NCI-H510A treated with DMSO at 0.1 percent for 48 hours (cell line): ENCODE measurements around the gene SIM2.

Experiments
- DNase-seq: peaks from one replicate; lab custom pipeline; 2025; lab: John Stamatoyannopoulos, UW

The SIM2 gene

DNA sequence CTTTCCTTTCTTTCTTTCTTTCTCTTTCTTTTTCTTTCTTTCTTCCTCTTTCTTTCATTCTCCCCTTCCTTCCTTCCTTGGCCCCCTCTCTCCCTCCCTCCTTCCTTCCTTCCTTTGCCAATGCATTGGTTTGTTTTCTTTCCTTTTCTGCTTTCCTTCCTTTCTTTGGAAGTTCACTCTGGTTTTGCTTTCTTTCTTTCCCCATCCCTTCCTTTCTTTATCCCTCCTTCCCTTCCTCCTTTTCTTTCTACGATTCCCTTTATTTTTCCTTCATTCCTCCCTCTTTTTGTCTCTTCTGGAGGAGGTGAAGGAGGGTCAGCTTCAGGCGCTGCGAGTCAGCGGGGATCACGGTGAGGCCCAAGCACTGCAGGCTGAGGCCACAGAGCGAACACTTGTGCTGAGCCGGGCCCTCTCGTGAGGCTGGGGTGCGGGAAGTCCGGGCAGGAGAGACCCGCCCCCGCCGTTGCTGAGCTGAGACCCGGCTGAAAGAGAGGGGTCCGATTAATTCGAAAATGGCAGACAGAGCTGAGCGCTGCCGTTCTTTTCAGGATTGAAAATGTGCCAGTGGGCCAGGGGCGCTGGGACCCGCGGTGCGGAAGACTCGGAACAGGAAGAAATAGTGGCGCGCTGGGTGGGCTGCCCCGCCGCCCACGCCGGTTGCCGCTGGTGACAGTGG lies 1.5 kb downstream of the SIM2 start:
- no peak for DNase-seq

DNA sequence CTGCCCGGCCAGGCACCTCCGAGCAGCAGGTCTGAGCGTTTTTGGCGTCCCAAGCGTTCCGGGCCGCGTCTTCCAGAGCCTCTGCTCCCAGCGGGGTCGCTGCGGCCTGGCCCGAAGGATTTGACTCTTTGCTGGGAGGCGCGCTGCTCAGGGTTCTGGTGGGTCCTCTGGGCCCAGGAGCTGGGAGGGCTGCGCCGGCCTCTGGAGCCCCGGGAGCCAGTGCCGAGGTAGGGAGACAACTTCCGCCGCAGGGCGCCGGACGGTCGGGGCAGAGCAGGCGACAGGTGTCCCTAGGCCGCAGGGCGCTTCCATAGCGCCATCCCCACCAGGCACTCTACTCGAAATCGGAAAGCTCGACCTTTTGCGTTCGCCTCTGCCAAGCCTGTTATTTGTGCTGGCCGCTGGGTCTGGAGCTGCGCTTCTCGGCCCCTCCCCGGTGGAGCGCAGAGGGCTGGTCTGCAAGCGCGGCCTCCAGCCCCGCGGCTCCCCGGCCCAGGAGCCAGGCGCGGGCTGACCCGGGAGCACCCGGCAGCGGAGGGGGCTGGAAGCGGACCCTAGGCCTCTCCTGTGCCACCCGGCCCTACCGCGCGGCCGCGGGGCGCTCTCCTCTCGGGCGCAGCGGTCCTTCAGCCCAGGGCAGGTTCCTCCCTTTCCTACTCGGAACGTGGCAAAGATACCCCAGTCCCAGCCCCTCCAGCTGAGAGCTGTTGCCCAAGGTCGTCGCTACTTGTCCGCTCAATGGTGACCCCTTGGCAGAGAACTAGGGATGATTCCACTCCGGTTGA lies 2.2 kb downstream of the SIM2 start:
- DNase-seq = no peak

DNA sequence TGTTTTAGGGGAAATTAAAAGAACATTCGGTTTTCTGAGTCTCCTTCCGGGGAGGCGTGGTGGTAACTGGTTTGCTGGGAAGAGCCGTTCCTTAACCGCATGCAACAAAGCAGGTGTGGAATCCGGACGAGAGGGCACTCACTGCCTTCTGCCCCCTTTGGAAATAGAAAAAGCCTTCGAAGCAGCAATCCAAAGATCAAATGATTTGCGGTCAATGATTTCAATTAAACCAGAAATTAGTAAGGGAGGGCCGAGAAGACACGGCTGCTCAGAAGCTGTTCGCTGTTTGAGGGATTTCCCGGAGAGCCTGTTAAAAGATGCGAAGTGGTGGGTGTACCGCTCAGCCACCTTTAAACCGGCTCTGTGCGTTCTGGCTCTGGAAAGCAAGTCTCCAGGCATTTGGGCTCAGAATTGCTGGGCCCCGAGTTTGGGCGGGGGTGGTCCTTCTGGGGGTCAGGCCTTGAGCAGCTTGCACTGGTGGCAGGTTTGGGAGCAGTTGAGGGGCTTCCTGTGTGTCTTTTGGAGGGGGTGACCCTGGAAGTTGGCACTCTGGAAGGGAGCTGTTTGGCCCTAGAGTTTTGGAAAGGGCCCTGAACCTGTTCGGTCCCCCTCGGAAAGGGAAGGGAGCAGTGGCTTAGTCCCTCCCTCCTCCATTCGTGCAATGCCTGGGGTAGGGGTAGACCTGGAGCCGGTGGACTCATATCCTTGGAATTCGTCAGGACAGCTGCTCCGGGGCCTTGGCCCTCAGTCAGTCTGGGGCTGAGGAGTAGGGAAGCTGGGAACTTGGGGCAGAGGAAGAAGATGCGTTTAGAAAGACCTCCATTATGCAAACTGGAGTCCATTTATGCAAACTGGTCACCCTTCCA lies 3.1 kb downstream of the SIM2 start:
- no peak for DNase-seq

DNA sequence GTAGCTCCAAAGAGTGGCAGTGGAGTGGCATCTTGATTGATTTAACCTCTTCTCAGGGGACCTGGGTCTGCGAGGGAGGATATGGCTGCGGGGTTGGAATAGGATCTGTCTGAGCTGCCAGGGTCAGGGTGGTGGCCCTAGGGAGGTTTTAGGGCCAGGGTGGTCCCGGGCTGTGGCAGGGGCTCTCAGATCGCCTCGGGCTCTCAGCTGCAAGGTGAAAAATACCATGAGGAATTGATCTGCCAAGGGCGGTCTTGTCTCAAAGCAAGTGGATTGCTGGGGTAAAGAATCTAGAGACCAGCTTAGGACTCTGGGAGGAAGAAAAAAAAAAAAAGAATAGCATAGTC lies 3.7 kb downstream of the SIM2 start:
- DNase-seq = no peak

DNA sequence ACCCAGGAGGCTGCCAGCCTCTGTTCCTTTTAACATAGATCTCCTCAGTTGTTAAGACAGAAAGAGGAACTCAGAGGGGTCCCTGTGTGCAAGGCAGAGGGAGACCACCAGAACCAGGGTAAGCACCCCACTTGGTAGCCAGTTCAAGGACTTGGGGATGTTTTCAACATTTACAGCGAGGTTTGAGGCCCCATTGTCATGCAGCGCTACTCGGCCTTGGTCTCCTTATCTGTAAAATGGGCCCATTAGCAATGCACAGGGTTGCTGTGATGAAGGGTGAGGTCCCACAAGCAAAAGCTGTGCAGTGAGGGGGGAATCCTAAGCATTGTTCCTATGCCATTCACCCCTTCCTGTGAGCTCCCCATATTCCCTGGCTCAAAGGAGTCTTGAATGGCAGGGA lies 4.2 kb downstream of the SIM2 start:
- no peak for DNase-seq

DNA sequence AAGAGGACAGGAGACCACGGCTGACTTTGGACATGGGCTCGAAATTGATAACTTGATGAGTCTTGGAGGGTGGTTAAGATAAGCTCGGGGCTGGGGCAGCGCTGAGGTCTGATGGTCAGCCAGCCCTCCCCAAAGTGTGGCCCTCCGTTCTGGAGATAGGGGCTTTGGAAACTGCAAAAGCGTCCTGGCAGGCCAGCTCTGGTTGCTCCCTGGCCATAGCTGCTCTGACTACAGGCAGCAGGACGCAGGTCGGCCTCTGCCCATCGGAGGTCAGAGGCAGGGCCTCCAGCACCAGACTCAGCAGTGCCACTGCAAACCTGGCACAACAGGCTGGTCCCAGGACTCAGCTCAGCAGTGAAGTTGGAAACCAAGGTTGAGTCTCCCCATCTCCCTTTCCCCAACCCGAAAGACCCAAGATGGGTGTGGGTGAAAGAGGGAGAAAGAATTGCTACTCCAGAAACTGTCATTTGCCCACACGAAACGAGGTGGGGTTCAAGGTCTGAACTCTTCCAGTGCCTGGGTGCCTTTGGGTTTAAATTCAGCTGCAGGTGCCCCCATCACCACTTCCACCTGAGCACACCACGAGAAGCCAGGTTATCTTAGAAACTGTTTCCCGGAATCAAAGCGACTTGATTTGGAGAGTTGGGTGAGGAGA lies 4.8 kb downstream of the SIM2 start:
- no peak for DNase-seq

DNA sequence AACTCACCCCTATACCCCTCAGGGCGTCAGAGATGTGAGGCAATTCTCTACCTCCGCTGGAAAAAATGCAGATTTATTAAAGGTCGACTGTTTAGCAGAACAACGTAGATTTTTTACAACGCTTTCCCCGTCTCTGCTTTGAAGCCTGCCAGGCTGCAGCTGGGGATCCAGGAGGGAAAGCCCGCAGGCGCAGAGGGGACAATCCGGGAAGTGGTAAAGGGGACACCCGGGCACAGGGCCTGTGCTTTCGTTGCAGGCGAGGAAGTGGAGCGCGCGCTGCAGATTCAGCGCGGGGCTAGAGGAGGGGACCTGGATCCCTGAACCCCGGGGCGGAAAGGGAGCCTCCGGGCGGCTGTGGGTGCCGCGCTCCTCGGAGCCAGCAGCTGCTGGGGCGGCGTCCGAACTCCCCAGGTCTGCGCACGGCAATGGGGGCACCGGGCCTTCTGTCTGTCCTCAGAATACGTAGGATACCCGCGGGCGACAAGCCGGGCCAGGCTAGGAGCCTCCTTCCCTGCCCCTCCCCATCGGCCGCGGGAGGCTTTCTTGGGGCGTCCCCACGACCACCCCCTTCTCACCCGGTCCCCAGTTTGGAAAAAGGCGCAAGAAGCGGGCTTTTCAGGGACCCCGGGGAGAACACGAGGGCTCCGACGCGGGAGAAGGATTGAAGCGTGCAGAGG lies 5.5 kb downstream of the SIM2 start:
- no peak for DNase-seq

DNA sequence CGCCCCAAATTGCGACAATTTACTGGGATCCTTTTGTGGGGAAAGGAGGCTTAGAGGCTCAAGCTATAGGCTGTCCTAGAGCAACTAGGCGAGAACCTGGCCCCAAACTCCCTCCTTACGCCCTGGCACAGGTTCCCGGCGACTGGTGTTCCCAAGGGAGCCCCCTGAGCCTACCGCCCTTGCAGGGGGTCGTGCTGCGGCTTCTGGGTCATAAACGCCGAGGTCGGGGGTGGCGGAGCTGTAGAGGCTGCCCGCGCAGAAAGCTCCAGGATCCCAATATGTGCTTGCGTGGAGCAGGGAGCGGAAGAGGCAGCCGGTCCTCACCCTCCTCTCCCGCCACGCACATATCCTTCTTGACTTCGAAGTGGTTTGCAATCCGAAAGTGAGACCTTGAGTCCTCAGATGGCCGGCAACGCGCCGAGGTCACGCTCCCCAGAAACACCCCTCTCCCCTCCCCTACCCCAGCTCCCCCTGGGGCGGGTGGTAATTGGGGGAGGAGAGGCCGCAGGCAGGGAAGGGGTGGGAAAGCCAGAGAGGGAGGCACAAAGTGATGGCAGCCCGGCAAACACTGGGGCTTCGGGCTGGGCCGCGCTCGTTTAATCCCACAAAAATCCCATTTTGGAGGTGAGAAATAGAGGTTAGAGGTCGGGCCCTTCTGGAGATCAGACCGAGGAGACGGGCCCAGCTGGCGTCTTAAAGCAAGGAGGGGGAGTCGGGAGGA lies 6.2 kb downstream of the SIM2 start:
- DNase-seq = no peak

DNA sequence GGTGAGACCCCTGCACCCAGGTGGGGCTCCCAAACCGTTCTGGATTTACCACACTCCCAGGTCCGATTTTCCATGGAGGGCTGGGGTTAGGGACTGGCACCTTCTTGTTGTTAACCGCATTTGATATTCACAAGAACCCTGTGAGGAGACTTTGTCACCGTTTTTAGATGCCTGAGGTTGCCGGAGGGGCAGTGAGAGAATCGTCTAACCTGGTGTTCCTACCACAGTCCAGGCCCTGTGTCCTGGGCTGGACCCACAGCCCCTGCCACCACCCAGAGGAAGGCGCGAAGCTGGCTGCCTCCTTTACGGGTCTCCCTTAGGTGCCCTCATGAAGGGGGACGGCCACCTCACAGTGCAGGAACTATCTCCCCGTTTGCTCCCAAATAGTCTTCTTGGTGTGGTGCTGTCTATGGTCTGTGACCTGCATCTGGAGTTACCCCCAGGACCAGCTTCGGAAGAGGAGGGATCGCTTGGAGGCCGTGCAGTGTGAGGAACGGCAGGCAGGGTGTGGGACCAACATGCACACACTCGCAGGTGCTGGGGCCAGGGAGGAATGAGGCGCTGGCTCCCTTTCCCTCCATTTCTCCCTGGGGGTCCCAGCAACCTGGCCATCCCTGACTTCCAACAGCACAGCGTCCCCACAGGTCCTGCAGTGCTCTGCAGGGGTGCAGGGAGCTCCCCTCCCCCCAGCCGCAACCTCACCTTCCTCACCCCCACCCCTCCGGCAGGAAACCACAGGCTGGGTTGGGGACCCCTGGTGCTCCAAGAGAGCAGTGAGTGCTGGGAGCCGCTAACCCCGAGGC lies 7.0 kb downstream of the SIM2 start:
- DNase-seq = no peak

DNA sequence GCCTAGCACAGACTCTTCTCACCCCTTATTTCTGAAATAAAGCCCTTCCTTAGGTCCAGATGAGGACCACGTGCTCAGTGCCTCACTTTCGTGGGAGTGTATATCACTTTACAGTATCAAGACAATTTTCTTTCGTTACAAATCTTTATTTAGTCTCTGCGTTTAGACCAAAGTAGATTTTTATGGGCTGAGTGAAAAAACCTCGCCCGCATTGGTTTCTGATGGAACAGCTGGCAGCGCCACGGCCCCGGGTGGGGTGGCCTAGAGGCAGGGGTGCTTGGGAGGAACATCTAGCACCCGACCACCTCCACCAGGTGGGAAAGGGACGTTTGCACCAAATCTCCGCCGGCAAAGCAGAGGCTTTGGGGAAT lies 7.6 kb downstream of the SIM2 start:
- DNase-seq = no peak

DNA sequence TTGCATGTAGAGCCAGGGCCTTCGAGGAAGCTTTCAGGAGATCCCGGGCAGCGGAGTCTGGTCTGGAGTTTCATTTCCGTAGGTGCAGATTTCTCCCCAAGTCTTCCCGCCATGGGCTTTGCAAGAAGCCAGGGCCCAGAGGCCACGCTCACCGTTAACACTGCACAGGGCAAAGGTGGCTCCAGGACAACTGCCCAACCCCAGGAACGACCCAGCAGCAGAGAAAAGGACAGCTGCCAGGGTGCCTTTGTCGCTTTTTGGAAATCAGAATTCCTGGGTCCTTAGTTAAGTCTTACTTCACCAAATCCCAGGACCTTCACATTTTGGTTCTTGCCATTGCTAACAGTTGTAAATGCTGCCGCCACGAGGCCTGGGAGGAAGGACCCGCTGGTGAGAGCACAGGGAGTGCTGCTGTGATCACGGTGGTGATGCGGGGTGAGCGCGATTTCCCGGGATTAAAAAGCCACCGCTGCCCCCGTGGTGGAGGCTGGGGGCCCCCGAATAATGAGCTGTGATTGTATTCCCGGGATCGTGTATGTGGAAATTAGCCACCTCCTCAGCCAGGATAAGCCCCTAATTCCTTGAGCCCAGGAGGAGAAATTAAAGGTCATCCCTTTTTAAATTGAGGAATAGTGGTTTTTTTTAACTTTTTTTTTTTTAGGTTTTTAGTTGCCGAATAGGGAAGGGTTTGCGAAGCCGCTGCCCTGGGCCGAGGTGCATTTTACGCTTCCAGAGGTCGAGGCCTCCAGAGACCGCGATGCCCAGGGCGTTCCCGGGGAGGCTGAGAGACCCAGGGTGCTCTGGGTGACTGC lies 8.2 kb downstream of the SIM2 start:
- peak; percentile 13 for DNase-seq

DNA sequence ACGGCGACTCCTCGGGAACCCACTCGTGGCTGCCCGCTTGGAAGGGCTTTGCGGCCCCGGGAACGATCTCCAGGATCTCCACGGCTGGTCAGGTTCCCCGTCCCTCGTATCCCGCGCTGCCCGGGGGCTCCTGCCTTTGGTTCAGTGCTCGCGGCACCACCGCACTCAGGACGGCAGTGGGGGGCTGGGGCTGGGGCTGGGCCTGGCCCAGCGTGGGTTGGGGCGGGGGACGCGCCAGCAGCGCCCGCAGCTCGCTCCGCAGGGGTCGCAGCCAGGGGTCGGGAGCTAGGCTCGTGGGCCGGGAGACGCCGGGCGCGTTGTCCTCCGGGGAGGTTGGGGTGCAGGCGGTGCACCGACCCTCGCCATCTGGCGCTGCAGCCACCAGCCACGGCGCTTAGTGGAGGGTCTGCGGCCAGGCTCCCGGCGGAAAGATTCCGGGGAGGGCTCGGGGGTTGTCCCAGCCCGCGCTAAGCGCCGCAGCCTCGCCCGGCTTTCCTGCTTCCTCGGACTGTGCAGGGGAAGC lies 8.9 kb downstream of the SIM2 start:
- DNase-seq = no peak

DNA sequence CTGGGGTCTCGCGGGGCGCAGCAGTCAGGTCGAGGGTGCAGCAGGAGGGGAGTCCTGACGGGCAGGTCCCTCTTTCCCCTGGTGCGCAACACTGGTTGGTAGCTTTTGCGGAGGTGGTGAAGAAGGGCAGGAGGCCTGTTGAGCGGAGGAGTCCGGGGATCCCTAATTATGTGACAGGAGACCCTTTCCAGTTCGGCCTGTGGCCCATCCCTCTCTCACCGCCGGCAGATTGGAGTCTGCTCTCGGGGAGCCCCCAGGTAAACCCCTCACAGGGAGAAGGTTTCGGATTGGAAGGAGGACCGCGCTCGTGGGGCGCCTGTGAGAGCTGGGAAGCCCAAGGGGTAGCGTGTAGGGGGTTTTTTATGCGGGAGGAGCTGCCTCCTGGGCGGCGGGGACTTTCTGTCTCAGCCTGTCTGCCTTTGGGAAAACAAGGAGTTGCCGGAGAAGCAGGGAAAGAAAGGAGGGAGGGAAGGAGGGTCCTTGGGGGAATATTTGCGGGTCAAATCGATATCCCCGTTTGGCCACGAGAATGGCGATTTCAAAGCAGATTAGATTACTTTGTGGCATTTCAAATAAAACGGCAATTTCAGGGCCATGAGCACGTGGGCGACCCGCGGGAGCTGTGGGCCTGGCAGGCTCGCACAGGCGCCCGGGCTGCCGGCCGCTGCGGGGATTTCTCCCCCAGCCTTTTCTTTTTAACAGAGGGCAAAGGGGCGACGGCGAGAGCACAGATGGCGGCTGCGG lies 9.5 kb downstream of the SIM2 start:
- DNase-seq = no peak

DNA sequence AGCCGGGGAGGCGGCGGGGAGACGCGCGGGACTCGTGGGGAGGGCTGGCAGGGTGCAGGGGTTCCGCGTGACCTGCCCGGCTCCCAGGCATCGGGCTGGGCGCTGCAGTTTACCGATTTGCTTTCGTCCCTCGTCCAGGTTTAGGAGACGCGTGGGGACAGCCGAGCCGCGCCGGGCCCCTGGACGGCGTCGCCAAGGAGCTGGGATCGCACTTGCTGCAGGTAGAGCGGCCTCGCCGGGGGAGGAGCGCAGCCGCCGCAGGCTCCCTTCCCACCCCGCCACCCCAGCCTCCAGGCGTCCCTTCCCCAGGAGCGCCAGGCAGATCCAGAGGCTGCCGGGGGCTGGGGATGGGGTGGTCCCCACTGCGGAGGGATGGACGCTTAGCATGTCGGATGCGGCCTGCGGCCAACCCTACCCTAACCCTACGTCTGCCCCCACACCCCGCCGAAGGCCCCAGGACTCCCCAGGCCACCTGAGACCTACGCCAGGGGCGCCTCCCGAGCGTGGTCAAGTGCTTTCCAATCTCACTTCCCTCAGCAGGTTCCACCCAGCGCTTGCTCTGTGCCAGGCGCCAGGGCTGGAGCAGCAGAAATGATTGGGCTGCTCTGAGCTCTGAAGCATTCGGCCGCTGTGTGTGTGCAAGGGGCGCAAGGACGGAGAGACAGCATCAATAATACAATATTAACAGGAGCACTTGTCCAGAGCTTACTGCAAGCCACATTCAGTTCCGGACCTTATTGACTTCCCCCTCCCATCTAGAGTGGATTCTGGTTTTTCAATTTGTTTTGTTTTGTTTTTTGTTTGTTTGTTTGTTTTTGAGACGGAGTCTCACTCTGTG lies 10.3 kb downstream of the SIM2 start:
- no peak for DNase-seq

DNA sequence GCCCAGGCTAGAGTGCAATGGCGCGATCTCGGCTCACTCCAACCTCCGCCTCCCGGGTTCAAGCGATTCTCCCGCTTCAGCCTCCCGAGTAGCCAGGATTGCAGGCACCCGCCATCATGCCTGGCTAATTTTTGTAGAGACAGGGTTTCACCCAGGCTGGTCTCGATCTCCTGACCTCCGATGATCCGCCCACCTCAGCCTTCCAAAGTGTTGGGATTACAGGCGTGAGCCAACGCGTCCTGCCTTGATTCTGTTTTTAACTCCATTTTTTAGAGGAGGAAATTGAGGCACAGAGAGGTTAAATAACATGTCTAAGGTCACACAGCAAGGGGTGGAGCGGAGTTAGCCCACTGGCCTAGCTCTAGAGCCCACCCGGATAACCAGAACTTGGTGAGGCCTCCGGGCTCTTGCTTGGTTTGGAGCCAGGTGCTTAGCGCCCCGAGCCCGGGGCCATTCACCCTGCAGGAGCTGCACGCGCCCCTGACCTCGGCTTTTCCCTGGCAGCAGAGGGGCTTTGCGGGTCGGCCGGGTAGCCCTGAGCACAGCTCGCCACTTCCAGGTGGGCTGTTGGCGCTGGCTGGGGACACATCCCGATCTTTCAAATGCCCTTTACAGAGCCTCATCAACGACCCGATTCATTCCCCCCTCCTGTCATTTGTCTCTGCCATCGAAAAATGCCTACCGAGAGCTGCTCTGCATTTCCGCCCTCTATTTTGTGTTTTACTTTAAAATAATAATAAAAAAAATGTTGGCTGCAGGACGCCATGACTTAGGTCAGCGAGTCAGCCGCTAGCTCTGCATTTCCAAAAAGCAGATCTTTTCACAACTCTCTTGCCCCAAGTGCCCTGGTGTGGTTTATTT lies 11.2 kb downstream of the SIM2 start:
- no peak for DNase-seq

DNA sequence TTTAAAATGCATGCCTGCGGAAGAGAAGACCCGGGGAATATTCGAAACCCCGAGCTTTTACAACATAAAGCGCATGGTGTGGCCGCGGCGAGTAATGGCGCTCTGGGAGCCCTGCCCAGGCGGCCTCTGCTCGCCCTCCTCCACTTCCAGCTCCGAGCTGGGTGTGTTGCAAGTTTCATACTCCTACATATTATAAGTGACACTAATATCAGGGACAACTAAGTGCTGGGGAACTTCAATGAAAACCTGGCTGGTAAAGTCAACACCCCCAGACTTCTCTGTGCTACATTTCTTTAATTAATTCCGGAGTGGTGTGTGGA lies 11.8 kb downstream of the SIM2 start:
- DNase-seq = no peak

DNA sequence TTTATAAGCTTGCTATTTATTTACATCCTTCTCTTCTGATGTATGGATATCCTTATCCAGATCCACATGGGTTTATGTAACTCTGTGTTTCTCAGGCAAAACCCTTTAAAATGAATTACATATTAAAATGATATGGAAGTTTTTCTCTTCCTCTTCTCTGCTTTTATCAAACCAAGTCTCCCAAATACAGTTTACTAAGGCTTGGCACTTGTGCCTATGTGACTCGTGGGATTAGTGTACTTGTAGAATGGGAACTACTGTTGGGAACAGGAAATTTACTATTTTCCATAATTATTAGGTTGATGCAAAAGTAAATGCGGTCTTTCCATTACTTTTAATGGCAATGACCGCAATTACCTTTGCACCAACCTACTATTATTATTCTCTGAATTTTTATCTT lies 14.8 kb downstream of the SIM2 start:
- no peak for DNase-seq
